Fibroblast of lung (primary cell): ENCODE results near the gene KLC1.

Experiments used
- CTCF ChIP-seq, 2 donors: IDR thresholded peaks in 1 of 2; conservative IDR thresholded peaks in 1 of 2; 1 replicate in 1 of 2; 2 replicates in 1 of 2; pipeline ENCODE4 v1.5.1; 2011 to 2012; ENCODE audit warnings: low read length in 2 of 2, control low read depth in 1 of 2, inconsistent platforms in 1 of 2, low read depth in 1 of 2, mild to moderate bottlenecking in 1 of 2
- EZH2 ChIP-seq: IDR thresholded peaks from 2 replicates; pipeline ENCODE4 v1.5.1; 2012; ENCODE audit warnings: low read length, control low read depth, mild to moderate bottlenecking; ENCODE audit errors: missing control alignments

GRCh38 chr14:103680491-103681231, 51.6 kb downstream of the KLC1 start:
- TF ChIP-seq CTCF (conservative IDR thresholded peaks at IDR 0.05 in 1 of 2, IDR thresholded peaks at IDR 0.05 in 1 of 2; ENCODE audit: low read depth in 1 of 2, low read length in 2 of 2) (no peak), EZH2 (no peak)
